Activated CD8-positive, alpha-beta memory T cell treated with anti-CD3 and anti-CD28 coated beads for 4 hours (primary cell): Measurements from ENCODE around the gene RAPGEF2.

ENCODE experiments used
- DNase-seq, 2 donors: peaks; one replicate each; pipeline ENCODE4 v3.0.0-alpha.2; 2020; ENCODE audit warnings: low read depth in 2 of 2

The RAPGEF2 gene

GRCh38 chr4:159195361-159195769 is 92.5 kb downstream of the RAPGEF2 start:
- DNase-seq, result no peak

DNA sequence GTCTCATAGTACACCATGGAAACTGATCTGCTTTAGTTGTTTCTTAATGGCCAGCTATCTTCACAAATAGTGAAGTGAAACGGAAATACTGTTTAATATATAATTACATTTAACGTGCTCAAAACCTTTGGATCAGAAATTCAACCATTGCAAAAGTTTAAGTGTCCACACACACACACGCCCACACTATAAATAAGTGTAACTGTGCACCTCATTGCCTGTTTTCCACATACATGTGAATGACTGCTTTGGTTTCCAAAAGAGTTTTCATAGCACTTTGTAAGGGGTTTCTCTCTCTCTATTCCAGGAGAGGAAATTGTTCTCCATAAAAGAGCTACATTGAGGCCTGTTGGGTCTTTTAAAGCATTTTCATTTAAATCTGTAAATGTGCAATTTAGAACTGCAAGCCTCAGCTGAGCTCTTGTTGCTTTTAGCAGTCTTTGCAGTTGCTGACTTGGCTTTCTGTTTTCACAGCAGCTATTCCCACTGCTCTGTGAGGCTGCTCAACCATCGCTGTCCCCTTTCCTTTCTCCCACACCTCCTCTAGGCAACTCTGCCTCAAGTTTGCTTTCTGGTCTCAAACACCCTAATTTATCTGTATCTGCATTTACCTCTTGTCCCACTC is 94.5 kb downstream of the RAPGEF2 start:
- DNase-seq, result no peak

DNA sequence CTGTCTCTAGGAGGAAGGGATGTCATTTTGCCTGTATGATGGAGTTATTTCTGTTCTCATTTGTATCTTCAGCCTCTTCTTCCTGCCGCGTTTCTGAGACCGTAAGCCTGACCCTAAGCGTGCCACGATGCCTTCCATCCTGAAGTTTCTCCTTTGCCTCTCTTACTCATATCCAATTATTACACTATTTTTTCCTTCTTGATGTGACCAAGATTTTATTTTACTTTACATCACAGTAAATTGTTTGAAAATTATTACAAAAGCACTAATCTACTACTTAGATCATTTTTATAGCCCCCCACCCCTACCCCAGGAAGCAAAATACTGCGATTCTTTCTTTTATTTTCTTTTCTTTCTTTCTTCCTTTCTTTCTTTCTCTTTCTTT is 95.0 kb downstream of the RAPGEF2 start:
- DNase-seq, result no peak

GRCh38 chr4:159199826-159200225 is 96.9 kb downstream of the RAPGEF2 start:
- no peak for DNase-seq

GRCh38 chr4:159201168-159201567 is 98.3 kb downstream of the RAPGEF2 start:
- no peak for DNase-seq

GRCh38 chr4:159204566-159204965 is 101.7 kb downstream of the RAPGEF2 start:
- no peak for DNase-seq

- DNase-seq, result no peak
Observed at GRCh38 chr4:159205466-159205865, 102.6 kb downstream of the RAPGEF2 start.

DNA sequence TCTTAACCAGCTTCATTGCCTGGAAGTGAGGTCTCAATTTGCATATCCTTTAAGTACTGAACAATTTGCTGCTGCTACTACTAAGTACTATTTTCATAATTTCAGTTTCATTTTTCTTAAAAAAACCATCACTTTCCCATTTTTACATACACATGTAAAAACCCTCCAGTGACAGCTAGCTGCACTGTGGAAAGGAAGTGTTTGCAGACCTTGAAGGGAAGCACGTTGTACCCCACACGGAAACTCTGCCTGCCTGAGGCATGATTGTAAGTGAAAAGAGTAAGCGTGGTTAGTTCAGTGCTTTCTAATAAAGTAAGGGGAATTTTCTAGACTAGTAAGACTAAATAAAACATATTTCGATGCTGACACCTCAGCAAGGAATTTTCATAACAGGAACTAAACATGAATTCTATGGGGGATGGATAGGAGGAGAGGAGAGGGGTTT is 103.6 kb downstream of the RAPGEF2 start:
- DNase-seq, result no peak

- DNase-seq, result no peak
Observed at GRCh38 chr4:159209249-159209648, 106.4 kb downstream of the RAPGEF2 start.

GRCh38 chr4:159210975-159211374 is 108.1 kb downstream of the RAPGEF2 start:
- no peak for DNase-seq

DNA sequence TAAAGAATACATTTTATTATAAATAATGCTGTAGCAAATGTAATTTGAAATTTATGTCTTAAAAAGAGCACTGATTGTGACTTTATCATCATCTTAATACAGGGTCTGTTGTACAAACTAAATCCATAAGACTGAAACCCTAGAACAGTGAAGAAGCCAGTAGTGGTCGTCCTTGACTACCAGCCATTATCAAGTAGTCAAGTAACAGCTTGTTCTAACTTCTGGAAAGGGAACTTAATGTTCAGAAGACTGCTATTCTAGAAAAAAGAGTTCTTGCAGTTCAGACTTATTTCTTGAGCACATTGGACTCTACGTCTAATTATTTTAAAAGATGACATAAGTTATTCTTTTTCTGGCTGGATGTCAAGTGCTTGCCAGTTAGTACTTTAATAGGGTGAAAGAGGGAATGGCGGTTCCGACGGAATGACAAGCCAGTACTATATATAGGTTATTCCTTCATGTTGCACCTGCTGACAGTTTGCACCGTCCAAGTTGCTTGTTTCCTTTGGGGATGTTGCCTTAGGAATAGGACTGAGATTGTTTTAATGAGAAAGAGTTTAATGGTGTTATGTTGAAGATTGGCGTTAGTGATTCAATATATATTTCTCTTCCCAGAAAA is 109.9 kb downstream of the RAPGEF2 start:
- no peak for DNase-seq

DNA sequence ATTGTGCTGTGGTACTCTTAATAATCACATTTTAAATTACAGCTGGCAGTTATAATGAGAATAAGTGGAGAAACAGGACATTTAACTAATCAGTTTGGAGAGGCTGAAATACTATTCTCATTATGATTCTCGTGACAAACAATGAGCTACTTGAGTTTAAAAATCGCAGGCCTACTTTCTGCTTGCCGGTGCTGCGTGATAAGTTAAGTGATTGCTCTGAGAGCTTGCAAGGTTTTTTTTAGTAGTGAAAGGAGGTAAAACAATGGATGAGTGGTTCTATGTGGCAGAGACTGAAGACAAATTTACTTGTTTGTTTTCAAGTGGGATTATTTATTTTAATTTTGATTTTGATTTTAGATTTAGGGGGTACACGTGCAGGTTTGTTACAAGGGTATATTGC is 114.0 kb downstream of the RAPGEF2 start:
- no peak for DNase-seq

- DNase-seq, result no peak
Observed at GRCh38 chr4:159219862-159220261, 117.0 kb downstream of the RAPGEF2 start.

DNA sequence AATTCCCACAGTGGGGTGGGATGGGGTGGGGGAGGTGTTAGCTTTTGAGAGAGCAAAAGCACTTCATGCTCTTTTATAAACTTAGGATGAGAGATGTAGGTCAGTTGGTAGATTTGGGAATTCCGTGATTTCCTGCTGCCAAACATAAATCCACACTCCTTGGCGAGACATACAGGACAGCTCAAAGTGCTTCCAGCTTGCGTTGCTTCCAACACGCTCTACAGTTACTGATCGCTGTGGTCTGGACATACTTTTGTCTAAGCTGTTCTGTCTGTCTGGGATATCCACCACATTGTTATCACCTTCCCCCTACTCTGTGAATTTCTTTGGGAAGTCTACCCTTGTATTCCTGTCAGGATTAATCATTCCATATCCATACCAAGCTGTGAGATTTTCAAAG is 117.5 kb downstream of the RAPGEF2 start:
- no peak for DNase-seq

GRCh38 chr4:159221280-159221679 is 118.4 kb downstream of the RAPGEF2 start:
- no peak for DNase-seq

GRCh38 chr4:159222043-159222552 is 119.2 kb downstream of the RAPGEF2 start:
- no peak for DNase-seq

GRCh38 chr4:159224408-159224807 is 121.5 kb downstream of the RAPGEF2 start:
- no peak for DNase-seq

- no peak for DNase-seq
Observed at GRCh38 chr4:159227378-159227777, 124.5 kb downstream of the RAPGEF2 start.

- DNase-seq, result no peak
Observed at GRCh38 chr4:159227984-159228383, 125.1 kb downstream of the RAPGEF2 start.

GRCh38 chr4:159229164-159229563 is 126.3 kb downstream of the RAPGEF2 start:
- DNase-seq, result no peak

DNA sequence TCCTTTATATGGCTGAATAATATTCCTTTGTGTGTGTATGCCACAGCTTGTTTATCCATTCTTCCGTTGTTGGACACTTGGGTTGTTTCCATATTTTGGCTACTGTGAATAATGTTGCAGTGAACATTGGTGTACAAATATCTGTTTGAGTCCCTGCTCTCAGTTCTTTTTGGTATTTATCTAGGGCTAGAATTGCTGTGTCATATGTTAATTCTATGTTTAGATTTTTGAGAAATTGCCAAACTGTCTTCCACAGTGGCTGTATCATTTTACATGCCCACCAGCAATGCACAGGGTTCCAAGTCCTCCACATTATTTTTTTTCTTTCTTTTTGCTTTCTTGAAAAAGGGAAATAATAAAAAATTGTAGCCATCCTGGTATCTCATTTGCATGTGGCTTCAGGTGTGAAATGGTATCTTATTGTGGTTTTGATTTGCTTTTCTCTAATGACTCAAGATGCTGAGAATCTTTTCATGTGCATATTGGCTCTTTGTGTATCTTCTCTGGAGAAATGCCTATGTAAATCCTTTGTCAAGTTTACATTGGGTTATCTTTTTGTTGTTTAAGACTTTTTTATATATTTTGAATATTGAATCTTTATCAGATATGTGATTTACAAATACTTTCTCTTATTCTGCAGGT is 129.7 kb downstream of the RAPGEF2 start:
- DNase-seq, result no peak

DNA sequence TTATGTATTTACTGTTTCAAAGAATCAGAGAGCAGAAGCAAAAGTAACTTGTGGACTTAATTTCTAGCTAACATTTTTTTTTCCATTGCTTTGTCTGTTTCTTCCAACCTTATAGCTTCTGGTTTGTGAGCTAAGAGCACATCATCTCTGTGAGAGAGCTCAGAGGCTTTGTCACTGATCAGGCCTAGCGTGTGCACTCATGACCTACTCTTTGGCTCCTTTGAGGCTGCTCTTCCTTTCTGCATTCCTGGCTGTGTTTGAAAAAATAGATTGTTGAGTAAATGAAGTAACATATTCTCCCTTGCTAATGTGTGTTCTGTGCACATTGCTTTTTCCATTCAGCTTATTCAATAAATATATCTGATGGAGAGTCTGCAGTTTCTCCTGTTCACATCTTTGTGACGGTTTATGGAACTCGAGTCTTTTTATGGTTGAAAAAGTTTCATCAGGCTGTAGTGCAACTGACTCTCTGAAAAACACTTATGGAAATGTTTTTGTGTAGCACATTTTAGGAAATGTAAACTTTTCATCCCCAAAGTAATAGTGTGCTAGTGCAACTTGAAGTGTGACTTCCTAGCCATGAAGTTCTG is 133.0 kb downstream of the RAPGEF2 start:
- no peak for DNase-seq

DNA sequence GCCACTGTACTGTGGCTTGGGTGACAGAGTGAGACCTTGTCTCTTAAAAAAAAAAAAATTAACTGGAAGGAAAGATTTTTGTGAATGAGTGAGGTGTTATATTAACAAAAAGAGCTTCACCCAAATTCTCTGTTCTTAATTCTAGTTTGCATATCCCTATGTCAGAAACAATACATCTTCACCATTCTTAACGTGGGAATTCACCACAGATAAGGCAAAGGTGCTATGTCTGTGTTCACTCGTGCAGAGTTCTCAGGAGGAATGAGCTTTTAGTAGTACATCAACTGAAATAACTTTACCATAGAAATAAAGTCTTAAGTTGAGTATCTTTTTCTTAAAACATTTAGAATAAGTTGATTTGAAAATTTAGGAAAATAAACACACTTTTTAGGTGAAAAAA is 135.1 kb downstream of the RAPGEF2 start:
- DNase-seq, result no peak
